GM18907 (cell line): ENCODE data around the gene PRR19.

Experiments used
- ATAC-seq: cut with Tn5 transposase; IDR thresholded peaks from one replicate; pipeline ENCODE4 v1.9.1; 2021; ENCODE audit warnings: mild to moderate bottlenecking, moderate library complexity; ENCODE audit not compliant: unreplicated experiment

The PRR19 gene

DNA sequence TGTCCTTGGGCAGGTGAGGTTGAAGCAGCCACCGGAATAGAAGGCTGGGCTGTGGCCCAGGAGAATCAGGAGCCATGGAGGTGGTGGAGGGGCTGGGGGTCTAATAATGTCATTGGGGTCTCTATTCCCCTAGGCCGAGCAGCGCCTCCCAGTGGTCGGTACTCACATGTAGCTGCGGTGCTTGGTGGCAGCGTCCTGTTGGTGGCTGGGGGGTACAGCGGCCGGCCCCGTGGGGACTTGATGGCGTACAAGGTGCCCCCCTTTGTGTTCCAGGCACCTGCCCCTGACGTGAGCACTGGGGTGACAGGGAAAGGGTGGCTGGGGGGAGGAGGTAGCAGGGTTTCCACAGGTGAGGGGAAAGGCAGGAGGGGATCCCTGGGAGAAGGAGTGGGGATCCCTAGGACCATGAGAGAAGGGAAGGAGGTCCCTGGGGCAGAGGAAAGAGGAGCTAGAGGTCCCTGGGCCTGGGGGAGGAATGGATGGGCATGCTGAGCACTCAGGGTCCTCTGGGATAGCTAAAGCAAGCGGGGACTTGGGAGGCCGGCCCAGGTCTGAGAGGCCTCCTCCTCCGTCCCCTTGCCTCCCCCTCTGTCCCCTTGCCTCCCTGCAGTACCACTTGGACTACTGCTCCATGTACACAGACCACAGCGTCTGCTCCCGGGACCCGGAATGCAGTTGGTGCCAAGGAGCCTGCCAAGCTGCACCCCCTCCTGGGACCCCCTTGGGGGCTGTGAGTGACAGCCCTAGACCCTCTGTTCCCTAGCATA lies 41.6 kb downstream of the PRR19 start:
- no peak for ATAC-seq

DNA sequence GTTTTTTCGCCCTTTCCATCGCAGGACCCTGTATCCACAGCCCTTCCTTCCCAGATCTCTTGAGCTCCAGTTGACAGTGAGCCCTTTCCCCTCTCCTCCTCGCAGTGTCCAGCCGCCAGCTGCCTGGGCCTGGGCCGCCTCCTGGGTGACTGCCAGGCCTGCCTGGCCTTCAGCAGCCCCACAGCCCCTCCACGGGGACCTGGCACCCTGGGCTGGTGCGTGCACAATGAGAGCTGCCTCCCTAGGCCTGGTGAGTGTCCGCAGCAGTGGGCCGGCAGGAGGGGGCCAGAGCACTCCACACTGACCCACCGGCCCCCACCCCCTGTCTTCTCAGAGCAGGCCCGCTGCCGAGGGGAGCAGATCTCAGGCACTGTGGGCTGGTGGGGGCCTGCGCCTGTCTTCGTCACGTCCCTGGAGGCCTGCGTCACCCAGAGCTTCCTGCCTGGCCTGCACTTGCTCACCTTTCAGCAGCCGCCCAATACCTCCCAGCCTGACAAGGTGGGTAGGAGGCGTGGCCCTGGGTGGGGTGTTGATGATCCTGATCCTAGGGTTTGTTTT lies 42.5 kb downstream of the PRR19 start:
- no peak for ATAC-seq

DNA sequence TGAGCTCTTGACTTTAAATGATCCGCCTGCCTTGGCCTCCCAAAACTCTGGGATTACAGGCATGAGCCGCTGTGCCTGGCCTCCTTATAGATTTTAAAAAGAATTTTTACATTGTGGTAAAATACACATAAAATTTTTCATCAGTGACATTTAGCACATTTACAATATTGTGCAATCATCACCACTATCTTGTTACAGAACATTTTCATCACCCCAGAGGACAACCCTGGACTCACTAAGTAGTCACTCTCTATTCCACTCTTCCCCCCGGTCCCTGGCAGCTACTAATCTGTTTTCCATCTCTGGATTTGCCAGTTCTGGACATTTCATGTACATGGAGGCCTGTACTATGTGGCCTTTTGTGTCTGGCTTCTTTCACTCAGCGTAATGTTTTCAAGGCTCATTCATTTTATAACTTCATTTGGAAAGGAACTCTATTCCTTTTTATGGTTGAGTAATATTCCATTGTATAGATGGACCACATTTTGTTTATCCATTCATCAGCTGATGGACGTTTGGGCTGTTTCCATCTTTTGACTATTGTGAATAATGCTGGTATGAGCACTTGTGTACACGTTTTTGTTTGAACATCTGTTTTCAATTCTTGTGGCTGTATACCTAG lies 43.4 kb downstream of the PRR19 start:
- ATAC-seq = no peak

DNA sequence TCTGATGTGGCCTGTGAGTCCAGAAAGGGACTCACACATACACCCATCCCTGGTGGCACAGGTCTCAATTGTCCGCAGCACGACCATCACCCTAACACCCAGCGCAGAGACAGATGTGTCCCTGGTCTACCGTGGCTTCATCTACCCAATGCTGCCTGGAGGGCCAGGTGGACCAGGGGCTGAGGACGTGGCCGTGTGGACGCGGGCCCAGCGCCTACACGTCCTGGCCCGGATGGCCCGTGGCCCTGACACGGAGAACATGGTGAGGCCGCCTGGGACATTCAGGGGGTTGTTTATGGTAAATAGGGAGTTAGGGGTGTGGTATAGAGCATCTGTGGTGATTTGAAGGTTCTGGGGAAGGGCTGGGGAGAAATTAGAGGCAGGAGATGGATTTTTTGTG lies 46.3 kb downstream of the PRR19 start:
- ATAC-seq = no peak

DNA sequence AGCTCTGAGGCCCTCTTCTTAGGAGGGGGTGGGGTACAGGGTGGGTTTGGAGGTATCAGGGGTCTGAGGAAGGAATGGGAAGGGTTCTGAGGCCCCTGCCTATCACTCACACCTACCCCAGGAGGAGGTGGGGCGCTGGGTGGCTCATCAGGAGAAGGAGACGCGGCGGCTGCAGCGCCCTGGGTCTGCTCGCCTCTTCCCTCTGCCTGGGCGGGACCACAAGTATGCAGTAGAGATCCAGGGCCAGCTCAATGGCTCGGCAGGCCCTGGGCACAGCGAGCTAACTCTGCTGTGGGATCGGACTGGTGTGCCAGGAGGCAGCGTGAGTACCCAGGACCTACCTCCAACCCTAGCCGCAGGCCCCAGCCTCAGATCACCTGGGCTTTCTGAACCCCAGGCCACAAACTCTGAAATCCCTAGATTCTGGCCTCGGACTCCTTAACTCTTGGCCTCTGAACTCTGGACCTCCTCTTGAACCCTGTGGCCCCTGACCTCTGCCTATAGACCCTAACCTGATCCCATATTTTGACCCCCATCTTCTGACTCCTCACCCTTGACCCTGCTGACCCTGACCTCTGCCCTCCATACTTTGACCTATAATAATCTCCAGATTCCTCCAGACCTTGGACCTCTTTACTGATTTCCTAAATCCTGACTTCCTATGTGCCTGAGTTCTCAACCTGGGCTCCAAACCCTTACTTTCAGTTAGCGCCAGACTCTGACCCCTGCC lies 47.6 kb downstream of the PRR19 start:
- ATAC-seq = no peak

DNA sequence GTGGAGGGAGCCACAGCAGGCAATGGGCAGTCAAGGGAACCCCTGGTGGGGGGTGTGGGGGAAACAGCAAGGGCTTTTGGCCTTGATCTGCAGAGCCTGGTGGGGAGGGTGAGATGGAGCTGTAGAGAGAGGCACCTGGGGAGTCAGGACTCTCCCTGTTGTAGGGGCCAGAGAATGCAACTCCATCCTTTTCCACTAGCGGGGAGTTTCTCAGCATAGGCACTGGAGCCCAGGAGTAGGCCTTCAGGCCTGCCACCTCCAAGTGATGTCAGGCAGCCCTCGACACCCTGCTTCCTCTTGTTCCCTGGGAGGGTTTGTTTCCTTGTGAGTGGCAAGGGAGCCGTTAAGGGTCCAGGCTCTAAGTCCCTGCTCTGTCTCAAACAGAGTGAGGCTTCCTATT lies 48.5 kb downstream of the PRR19 start:
- ATAC-seq = no peak

DNA sequence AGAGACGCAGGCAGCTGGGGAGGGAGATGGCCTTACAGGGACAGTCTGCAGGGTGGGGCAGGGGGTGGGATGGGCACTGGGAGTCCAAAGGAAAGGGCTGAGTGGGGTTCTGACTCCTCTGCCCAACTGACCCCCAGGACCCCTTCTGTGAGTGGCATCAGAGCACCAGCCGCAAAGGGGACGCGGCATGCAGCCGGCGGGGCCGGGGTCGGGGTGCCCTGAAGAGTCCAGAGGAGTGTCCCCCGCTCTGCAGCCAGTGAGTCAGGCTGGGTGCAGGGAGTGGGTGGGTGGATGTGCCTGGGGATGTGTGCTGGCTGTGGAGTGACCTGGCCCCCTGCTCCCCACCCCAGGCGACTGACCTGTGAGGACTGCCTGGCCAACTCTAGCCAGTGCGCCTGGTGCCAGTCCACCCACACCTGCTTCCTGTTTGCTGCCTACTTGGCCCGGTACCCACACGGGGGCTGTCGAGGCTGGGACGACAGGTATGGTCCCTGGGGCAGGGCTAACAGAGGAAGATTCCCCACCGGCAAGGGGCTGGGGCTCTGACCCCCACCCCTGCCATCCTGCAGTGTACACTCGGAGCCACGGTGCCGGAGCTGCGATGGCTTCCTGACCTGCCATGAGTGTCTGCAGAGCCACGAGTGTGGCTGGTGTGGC lies 49.3 kb downstream of the PRR19 start:
- ATAC-seq = no peak

DNA sequence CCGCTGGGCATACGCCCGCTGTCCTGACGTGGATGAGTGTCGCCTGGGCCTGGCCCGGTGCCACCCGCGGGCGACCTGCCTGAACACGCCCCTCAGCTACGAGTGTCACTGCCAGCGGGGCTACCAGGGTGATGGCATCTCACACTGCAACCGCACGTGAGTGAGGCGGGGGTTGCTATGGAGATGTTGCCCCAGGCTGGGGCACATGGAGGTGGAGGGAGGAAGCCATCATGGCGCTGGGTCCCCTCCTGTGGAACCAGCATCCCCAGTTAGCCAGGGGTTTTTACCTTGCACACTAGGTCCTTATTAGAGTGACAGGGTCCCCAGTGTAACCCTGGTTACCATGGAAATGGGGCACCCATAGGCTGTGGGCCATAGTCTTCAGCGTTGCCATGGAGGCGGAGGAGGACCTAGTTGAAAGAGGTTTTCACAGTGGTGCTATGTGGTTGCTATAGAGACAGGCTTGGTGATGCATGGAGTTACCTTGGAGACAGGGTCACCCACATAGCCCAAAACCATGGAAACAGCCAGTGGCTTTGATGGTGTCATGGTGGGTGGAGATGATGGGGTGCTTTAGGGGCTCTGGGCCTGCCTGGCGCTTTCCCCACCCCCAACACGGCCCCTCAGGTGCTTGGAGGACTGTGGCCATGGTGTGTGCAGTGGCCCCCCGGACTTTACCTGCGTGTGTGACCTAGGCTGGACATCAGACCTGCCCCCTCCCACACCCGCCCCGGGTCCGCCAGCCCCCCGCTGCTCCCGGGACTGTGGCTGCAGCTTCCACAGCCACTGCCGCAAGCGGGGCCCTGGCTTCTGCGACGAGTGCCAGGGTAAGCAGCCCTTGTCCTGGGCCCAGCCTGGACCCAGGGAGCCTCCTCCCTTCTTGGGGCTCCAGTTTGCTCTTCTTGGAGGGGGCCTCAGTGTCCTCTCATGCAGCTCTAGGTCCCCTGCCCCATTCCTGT lies 50.6 kb downstream of the PRR19 start:
- no peak for ATAC-seq

DNA sequence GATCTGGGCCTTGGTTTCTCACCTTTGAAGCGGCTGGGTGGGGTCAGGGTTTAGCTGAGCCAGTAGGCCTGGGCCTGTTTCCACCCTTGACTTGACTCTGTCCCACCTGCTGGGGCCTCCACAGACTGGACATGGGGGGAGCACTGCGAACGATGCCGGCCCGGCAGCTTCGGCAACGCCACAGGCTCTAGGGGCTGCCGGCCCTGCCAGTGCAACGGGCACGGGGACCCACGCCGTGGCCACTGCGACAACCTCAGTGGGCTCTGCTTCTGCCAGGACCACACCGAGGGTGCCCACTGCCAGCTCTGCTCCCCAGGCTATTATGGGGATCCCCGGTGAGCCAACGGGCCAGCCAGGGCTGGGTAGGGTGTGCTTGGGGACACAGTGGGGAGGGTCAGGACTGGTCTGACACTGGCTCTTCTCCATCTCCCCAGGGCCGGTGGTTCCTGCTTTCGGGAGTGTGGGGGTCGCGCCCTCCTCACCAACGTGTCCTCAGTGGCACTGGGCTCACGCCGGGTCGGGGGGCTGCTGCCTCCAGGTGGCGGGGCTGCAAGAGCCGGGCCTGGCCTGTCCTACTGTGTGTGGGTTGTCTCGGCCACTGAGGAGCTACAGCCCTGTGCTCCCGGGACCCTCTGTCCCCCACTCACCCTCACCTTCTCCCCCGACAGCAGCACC lies 51.5 kb downstream of the PRR19 start:
- no peak for ATAC-seq

DNA sequence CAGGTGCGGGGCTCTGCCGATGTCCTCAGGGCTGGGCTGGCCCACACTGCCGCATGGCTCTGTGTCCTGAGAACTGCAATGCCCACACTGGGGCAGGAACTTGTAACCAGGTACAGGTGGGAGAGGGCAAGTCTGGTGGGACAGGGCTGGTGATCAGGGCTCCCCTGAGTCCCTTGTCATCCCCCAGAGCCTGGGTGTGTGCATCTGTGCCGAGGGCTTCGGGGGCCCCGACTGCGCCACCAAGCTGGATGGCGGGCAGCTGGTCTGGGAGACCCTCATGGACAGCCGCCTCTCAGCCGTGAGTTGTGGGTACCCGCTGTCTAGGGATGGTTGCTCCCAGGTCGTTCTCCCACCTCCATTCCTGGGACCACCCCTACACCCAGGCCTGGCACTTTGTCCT lies 54.0 kb downstream of the PRR19 start:
- no peak for ATAC-seq

DNA sequence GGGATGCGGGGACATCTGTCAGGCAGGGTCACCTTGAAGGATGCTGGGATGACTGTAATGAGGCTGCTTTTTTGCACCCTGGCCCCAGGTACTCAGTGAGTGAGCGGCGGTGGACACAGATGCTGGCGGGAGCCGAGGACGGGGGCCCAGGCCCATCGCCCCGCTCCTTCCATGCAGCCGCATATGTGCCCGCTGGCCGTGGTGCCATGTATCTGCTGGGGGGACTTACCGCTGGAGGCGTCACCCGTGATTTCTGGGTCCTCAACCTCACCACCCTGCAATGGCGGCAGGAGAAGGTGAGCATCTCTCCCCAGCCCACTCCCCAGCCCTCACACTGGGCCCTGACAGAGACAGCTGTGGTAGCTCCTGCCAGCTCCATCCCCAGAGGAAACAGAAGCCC lies 54.8 kb downstream of the PRR19 start:
- no peak for ATAC-seq

DNA sequence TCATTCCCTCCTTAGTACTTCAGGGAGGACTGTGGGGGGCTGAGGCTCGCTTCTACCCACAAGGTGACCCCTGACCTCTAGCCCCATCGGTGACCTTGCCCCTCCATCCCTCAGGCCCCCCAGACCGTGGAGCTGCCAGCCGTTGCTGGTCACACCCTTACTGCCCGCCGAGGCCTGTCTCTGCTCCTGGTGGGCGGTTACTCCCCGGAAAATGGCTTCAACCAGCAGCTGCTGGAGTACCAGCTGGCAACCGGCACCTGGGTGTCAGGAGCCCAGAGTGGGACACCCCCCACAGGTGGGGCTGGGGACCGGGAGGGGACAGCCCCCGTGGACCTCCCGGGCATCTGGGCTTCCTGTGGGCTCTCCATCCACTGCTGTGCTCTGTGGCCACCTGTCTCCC lies 55.4 kb downstream of the PRR19 start:
- ATAC-seq = no peak
